NCI-H2196 (cell line): ENCODE results near the gene PTH.

Experiments used
- DNase-seq: peaks from one replicate; lab custom pipeline; 2025; ENCODE audit not compliant: unreplicated experiment; lab: John Stamatoyannopoulos, UW

Gene PTH

GRCh38 chr11:13495929-13496328 is at the start of gene PTH:
Gene PTH (minus strand): TSS chr11:13495997. CDS start chr11:13492855, 3,142 bp downstream.
- DNase-seq = no peak

GRCh38 chr11:13538044-13538443 is 42.2 kb upstream of the PTH start:
- DNase-seq = no peak

GRCh38 chr11:13535819-13536218 is 40.0 kb upstream of the PTH start:
- DNase-seq = no peak

DNA sequence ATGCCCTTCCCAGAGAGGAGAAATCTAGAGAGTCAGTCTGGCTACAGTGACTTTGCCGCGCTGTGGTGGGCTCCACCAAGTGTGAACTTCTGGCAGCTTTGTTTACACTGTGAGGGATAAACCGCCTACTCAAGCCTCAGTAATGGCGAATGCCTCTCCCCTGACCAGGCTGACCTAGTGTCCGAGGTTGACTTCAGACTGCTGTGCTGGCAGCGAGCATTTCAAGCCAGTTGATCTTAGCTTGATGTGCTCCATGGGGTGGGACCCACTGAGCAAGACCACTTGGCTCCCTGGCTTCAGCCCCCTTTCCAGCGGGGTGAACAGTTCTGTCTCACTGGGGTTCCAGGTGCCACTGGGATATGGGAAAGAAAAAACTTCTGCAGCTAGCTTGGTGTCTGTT is 38.6 kb upstream of the PTH start:
- DNase-seq = no peak

GRCh38 chr11:13525257-13525656 is 29.5 kb upstream of the PTH start:
- no peak for DNase-seq

GRCh38 chr11:13503393-13503792 is 7.6 kb upstream of the PTH start:
- no peak for DNase-seq

DNA sequence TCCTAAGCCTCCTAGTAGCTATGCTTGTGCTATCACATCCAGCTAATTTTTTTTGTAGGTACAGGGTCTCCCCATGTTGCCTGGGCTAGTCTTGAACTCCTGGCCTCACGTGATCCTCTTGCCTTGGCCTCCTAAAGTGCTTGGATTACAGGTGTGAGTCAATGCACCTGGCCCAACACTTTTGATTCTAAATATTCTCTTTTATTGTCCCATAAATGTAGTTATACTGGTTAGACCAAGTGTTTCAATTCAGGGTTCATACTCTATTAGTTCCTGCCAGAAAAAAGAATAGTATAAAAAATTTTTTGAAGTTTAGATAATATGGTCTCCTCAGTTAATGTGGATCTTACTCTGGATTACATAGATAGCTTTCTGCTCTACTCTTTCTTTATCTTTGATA is 6.7 kb upstream of the PTH start:
- no peak for DNase-seq

- DNase-seq = no peak
Observed at GRCh38 chr11:13494051-13494450, 1.7 kb downstream of the PTH start.

DNA sequence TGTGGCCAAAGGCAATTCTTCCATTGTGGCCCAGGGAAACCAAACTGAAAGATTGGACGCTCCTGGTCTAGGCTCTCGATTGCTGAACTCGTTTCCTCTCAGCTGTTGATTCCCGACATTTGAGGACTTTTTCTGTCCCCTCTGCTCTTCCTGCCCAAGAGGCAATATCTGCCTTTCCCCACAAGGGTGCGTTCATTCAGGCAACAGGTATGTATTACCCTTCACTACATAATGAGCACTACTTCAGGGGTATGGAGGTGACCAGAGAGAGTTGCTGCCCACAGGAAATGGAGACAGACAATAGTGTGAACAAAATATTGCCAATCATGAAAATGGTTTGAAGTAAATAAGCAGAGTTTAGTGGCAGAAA is 8.2 kb downstream of the PTH start:
- DNase-seq = no peak

DNA sequence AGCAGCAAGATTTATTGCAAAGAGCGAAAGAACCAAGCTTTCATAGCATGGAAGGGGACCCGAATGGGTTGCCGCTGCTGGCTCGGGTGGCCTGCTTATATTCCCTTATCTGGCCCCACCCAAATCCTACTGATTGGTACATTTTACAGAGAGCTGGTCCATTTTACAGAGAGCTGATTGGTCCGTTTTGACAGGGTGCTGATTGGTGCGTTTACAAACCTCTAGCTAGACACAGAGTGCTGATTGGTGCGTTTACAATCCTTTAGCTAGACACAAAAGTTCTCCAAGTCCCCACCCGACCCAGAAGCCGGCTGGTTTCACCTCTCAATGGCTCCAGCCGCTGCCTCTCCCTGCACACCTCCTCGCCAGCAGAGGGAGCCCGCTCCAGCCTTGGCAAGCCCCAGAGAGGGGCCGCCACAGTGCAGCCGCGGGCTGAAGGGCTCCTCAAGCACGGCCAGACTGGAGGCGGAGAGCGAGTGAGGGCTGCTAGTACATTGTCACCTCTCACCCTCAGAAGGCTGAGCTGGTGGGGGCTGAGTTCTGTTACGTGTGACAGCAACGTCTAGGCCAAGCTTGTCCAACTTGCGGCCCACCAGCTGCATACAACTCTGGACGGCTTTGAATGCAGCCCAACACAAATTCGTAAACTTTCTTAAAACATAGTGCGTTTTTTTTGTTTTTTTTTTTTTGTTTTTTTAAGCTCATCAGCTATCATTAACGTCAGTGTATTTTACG is 8.7 kb downstream of the PTH start:
- no peak for DNase-seq

DNA sequence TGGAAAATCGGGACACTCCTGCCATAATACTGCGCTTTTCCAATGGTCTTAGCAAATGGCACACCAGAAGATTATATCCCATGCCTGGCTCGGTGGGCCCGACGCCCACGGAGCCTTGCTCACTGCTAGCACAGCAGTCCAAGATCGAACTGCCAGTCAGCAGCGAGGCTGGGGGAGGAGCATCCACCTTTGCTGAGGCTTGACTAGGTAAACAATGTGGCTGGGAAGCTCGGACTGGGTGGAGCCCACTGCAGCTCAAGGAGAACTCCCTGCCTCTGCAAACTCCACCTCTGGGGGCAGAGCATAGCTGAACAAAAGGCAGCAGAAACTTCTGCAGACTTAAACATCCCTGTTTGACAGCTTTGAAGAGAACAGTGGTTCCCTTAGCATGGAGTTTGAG is 15.6 kb downstream of the PTH start:
- DNase-seq = no peak

- DNase-seq = no peak
Observed at GRCh38 chr11:13479688-13480087, 16.1 kb downstream of the PTH start.

DNA sequence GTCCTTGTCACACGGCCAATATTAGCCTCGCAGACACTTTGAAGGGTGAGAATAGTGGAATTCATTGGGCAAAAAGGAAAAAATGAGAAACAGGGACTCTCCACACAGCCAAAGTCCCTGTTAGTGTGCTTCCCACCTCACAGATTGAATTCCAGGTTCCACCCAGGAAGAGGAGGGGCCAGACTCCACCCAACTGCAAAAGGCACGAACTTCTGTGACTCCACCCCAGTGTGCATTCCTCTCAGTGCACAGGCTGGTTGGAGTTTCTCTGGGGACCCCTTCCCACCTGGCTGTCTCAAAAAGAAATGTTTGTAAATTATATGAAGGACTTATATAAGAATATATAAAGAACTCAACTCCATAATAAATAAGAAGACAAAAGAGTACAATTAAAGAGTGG is 20.7 kb downstream of the PTH start:
- no peak for DNase-seq

DNA sequence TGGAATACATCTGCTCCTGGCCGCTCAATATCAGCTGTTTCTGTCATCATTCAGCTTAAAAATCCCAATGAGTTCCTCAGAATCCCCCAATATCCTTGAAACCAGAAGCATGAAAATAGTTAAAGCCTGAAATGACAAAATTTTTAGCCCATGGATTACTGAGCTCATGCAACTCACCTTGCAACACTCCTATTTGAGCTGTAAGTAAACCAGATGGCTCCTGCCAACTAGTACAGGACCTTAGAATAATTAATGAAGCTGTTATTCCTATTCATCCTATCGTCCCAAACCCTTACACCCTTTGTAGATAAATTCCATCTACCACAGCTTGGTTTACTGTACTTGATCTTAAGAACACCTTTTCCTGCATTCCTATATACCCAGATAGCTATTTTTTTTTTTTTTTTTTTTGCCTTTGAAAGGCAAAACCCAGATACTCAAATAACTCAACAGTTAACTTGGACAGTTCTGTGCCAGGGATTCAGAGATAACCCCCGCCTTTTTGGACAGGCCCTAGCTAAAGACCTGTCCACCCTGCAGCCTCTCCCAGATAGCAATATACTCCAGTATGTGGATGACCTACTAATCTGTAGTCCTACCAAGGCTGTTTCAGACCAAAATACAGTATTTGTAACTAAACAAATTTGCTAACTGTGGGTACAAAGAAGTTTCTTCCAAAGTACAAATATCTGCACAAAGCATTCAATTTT is 22.6 kb downstream of the PTH start:
- DNase-seq = no peak

- no peak for DNase-seq
Observed at GRCh38 chr11:13468750-13469149, 27.0 kb downstream of the PTH start.

DNA sequence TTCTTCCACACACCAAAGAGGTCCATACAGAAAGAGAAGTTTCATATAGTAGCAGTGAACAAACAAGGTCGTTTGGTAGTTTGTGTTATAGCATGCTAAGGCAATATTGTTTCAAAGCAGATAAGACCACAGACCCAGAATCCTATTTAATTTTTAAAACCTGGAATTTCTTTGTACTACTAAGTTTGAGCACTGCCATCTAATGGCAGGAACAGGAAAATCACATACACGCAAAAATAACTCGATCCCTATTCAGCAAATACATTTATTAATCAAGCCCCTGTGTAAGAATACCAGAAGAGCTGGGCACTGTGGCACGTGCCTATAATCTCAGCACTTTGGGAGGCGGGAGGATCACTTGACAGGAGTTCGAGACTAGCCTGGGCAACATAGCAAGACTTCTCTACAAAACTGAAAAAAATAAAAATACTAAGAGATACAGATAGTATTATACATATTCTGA is 29.9 kb downstream of the PTH start:
- DNase-seq = peak; percentile 38

DNA sequence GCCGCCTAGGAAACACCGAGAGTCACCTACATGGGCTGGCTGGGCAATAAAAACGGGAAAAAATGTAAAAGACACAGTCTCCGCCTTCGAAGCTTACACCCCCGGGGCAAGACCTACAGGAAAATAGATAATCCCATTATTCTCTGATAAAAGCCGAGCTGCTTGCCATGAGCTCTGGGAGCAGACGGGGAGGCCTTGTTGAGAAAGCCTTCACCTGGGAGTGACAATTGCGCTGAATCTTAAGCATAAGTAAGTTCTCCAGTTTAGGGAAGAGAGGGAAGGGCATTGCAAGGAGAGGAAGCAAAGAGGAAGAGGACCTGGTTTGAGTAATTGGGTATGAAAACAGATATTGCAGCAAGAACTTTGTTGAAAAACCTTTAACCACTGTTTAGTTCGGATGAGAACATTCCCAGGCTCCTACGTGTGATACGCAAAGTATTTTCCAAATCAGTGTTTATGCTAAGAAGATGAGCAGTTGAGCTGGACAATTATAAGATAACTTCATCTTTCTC is 32.0 kb downstream of the PTH start:
- DNase-seq = no peak

DNA sequence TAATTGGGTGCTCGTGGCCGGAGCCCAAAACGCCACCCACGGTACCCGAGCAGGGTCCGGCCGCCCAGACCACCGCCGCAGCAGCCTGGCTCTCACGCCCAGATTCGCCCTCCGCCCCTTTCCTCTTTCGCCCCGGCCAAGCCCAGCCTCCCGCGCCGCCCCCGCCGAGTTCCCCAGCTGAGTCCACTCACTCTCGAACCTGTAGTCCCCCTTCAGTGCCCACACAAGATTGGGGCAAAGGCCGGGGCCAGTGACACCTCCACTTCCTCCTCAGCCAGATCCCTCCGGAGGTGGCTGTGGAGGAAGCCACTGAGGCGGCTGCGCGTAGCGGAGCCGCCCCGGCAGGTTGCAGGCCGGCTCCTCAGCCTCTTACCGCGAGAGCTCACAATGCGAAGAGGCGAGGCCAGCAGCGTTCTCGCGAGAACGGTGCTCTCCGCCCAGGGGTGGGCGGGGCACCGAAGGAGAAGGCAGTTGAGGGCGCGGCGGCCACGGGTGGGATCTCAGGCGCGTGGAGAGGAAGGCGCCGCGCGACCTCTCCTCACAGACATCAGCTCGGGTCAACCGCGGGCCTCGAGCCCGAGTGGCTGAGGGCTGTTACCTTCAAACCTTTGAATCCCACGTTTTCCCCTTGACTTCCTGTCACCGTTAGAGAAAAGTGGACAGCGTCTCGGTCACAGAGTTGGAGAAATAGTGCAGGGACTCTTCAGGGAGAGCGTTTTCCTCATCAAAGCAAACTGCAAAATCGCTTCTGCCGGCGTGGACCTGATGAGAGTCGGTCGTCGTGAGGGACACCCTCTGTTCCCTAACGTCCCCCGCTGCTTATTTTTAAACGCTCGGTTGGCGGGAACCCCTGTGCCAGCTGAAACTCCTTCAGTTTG is 32.7 kb downstream of the PTH start, which contains the start of gene BTBD10:
Gene BTBD10, minus strand, starts transcription at position 322 of the 878 bp plus-strand sequence. CDS start 18,098 bp downstream, outside the sequence.
- DNase-seq = peak; percentile 96

- DNase-seq = peak; percentile 42
Observed at GRCh38 chr11:13462311-13462900, 33.4 kb downstream of the PTH start.

DNA sequence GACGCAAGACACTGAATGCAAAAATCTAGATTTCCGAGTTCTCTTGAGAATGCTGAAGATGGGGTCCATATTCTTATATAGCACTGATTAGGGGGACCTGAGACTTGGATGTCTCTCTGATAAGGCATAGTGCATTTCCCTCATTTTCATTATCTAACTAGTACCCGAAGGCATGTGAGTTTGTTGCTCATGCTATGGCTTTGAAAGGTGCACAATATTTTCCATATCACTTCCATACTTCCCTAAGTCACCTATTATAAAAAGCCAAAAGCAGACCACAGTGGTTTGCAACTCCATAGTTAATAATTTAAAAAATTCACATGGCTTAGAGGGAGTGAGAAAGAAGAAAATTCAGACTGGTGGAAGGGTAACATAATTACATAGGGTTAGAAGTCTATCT is 34.5 kb downstream of the PTH start:
- DNase-seq = no peak

DNA sequence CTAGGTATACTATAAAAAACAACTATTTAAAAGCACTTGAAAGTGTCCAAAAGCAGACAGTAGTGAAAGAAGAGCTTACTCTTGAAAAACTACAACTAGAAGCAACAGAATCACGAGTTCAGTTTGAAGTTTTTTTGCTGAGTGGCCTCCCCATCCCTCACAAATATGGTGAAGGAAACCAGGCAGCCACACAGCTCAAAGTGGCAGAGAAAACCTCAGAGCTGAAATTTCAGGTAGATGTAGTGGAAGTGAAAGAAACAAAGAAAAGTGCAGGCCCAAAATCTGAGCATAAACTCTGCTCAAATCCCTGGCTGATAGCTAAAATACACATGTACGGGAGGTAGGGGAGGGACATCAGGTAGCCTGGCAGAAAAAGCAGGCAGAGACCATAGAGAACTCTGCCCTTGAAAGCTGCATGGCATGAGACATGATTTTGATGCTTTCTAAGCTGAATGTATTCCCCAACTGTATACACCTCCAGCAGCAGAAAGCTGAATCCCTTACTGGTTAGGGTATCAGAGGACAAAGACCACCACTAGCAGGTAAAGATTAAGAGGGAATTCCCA is 44.9 kb downstream of the PTH start:
- DNase-seq = no peak
